Neural cell (in vitro differentiated cells): Measurements from ENCODE around the gene BAIAP2L1. TPM values are rescaled to one million over a fixed set of nuclear protein-coding genes. Genes with fewer than 3 reads are reported as not detected.

Experiments used
- H2AFZ ChIP-seq: fragments of 200-600, 300-800 bp; sonication (generic), shearing (Covaris generic); 2 replicates; pipeline ENCODE4 v1.6.0; 2014; ENCODE audit warnings: low read depth, mild to moderate bottlenecking, antibody characterized with exemption, low read length, moderate library complexity
- H3F3A ChIP-seq: fragments of 200-600 bp; shearing (Covaris generic); 2 replicates; pipeline ENCODE4 v1.6.1; 2016; ENCODE audit warnings: mild to moderate bottlenecking, moderate library complexity, mixed read lengths, antibody characterized with exemption, low read length; ENCODE audit not compliant: insufficient read depth, poor library complexity, severe bottlenecking
- H3K27ac ChIP-seq: fragments of 200-600, 300-800 bp; sonication (generic), shearing (Covaris generic); 2 replicates; pipeline ENCODE4 v1.5.1; 2014; ENCODE audit warnings: mild to moderate bottlenecking, low read length, moderate library complexity
- H3K27me3 ChIP-seq: fragments of 300-800, 200-600 bp; sonication (generic), shearing (Covaris generic); 2 replicates; pipeline ENCODE4 v1.6.0; 2014; ENCODE audit warnings: mild to moderate bottlenecking, low read depth, low read length, moderate library complexity; ENCODE audit not compliant: insufficient read depth
- H3K36me3 ChIP-seq: fragments of 300-800, 200-600 bp; sonication (generic), shearing (Covaris generic); 2 replicates; pipeline ENCODE4 v1.5.1; 2014; ENCODE audit warnings: mild to moderate bottlenecking, antibody characterized with exemption, low read length, moderate library complexity; ENCODE audit not compliant: insufficient read depth
- H3K4me2 ChIP-seq: fragments of 300-800, 200-600 bp; sonication (generic), shearing (Covaris generic); 2 replicates; pipeline ENCODE4 v1.6.0; 2014; ENCODE audit warnings: mild to moderate bottlenecking, low read length
- H3K4me3 ChIP-seq: fragments of 300-800, 200-600 bp; sonication (generic), shearing (Covaris generic); 2 replicates; pipeline ENCODE4 v1.5.1; 2014; ENCODE audit warnings: mild to moderate bottlenecking, low read length, moderate library complexity
- H3K79me2 ChIP-seq: fragments of 200-600 bp; shearing (Covaris generic); replicated peaks from 2 replicates; pipeline ENCODE4 v1.6.0; 2014; ENCODE audit warnings: mild to moderate bottlenecking, low read length, moderate library complexity; ENCODE audit not compliant: insufficient read depth
- H3K9ac ChIP-seq: fragments of 300-800, 200-600 bp; sonication (generic), shearing (Covaris generic); 2 replicates; pipeline ENCODE4 v1.6.1; 2016; ENCODE audit warnings: mild to moderate bottlenecking, low read length, mixed read lengths
- H3K9me2 ChIP-seq: fragments of 200-600 bp; shearing (Covaris generic); 2 replicates; pipeline ENCODE4 v1.6.1; 2016; ENCODE audit warnings: mild to moderate bottlenecking, low read length, mixed read lengths; ENCODE audit not compliant: insufficient read depth
- H3K9me3 ChIP-seq: fragments of 200-600, 300-800 bp; sonication (generic), shearing (Covaris generic); 2 replicates; pipeline ENCODE4 v1.6.1; 2016; ENCODE audit warnings: mild to moderate bottlenecking, mixed run types, low read length, moderate library complexity, mixed read lengths
- H4K20me1 ChIP-seq: fragments of 200-600 bp; shearing (Covaris generic); 2 replicates; pipeline ENCODE4 v1.6.1; 2016; ENCODE audit warnings: mild to moderate bottlenecking, mixed run types; ENCODE audit not compliant: insufficient read depth
- REST ChIP-seq: IDR thresholded peaks from 2 replicates; pipeline ENCODE4 v1.6.1; 2012; ENCODE audit warnings: borderline replicate concordance
- polyA plus RNA-seq: library from polyadenylated mRNA; depleted of rRNA; stranded (reverse); fragments of >200 nt; gene quantifications from 2 replicates; pipeline ENCODE4 v1.2.3, GENCODE V29; 2014

Gene BAIAP2L1
- polyA plus RNA-seq, 1 donor from 2014 or later = not detected

DNA sequence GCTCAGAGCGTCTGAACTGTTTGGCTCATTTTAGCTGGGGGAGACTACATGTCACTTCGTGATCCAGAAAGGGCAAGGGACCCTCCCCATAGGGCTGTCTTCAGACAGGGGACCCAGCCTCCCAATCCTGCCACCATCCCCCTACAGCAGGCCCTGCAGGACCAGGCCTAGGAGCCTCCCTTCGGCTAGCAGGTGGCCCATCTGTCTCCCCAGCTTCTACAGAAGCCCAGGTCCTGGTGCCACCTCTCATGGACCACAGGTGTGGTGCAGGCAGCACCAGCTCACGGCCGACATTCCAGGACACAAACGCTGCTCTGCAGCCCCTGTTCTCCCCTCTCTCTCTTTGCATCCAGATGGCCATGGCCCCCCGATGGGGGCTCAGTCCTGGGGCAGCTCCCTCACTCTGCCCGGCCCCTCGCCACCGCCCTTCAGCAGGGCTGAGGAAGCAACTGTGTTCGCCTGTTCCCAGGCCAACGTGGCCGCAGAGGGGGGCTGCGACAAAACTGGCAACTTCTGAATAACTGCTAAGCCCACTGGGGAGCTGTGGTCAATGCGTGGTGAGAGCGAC, 159.1 kb downstream of the BAIAP2L1 start:
- H3K9me2 ChIP-seq = no peaks in the 10 kb centered on the region
- no peaks in the 10 kb centered on the region for H3F3A ChIP-seq
- H3K4me3 ChIP-seq = no peak overlapping the region
- H4K20me1 ChIP-seq = no peaks in the 10 kb centered on the region
- H3K27me3 ChIP-seq = no peaks in the 10 kb centered on the region
- H3K36me3 ChIP-seq = no peaks in the 10 kb centered on the region
- no peak for TF ChIP-seq REST
- no peak overlapping the region for H3K4me2 ChIP-seq
- H3K9ac ChIP-seq = no peak overlapping the region
- H3K9me3 ChIP-seq = no peaks in the 10 kb centered on the region
- H3K79me2 ChIP-seq = no peaks in the 10 kb centered on the region
- H3K27ac ChIP-seq = no peak overlapping the region
- no peak overlapping the region for H2AFZ ChIP-seq

Other genes with a start within 250 kb of the BAIAP2L1 start
- gene BHLHA15, start 189.7 kb downstream of the BAIAP2L1 start, polyA plus RNA-seq = not detected in 2 replicates
- gene TECPR1, start 148.9 kb downstream of the BAIAP2L1 start, polyA plus RNA-seq = 46.6 and 50.8 TPM in 2 replicates
- 55.6 and 57.6 TPM in 2 replicates for gene BRI3, start 119.4 kb downstream of the BAIAP2L1 start, polyA plus RNA-seq
- gene NPTX2, start 216.2 kb upstream of the BAIAP2L1 start, polyA plus RNA-seq = 0.98 and 1.4 TPM in 2 replicates